Nasal cavity respiratory epithelium epithelial cell of viscerocranial mucosa (primary cell): ENCODE data around the gene KLHL20. TPM values are rescaled to one million over a fixed set of nuclear protein-coding genes. Genes with fewer than 3 reads are reported as not detected.

Experiments
- total RNA-seq: library from RNA; depleted of rRNA; stranded (reverse); fragments of >200 nt; gene quantifications from 2 replicates; pipeline ENCODE4 v1.2.3, GENCODE V29; 2014

Gene KLHL20
- total RNA-seq: 42.0 and 52.3 TPM in 2 replicates

GRCh38 chr1:173714759-173715537 is at the start of gene KLHL20:
TSS of gene KLHL20 (plus strand) at chr1:173714981. CDS start at chr1:173716044, 1,063 bp downstream.

GRCh38 chr1:173669491-173669941 is 45.3 kb upstream of the KLHL20 start, which contains the start of gene ANKRD45:
TSS of gene ANKRD45 (minus strand) at chr1:173669851. CDS start at chr1:173659418, 10,433 bp downstream.

GRCh38 chr1:173824315-173825081 is 109.7 kb downstream of the KLHL20 start, which contains the start of the genes CENPL and DARS2:
TSS of gene CENPL (minus strand) at chr1:173824883. CDS start at chr1:173811299, 13,584 bp downstream.
TSS of gene DARS2 (plus strand) at chr1:173824673. CDS start at chr1:173825230, 557 bp downstream.

Other genes with a start within 250 kb of the KLHL20 start
- gene PRDX6, start 237.6 kb upstream of the KLHL20 start, total RNA-seq: 150 and 155 TPM in 2 replicates
- gene SLC9C2, start 111.9 kb upstream of the KLHL20 start, total RNA-seq: under 0.01 TPM in 1 of 2 replicates, not detected in the other
- gene TEX50, start 79.6 kb upstream of the KLHL20 start, total RNA-seq: not detected in 2 replicates
- gene ANKRD45, start 45.1 kb upstream of the KLHL20 start, total RNA-seq: 0.28 TPM in 1 of 2 replicates, not detected in the other
- 21.9 and 24.0 TPM in 2 replicates for gene DARS2, start 109.7 kb downstream of the KLHL20 start, total RNA-seq
- gene CENPL, start 109.9 kb downstream of the KLHL20 start, total RNA-seq: 5.6 and 6.5 TPM in 2 replicates
- gene GAS5, start 153.0 kb downstream of the KLHL20 start, total RNA-seq: 576 and 1,864 TPM in 2 replicates
- gene ZBTB37, start 153.4 kb downstream of the KLHL20 start, total RNA-seq: 3.8 and 5.8 TPM in 2 replicates
- gene SERPINC1, start 202.3 kb downstream of the KLHL20 start, total RNA-seq: 0.21 TPM in 1 of 2 replicates, not detected in the other